Tibial artery (tissue), 4 donors: ENCODE measurements around the gene CADPS2.

Experiments
- DNase-seq, 2 donors: peaks; one replicate each; pipeline ENCODE4 v3.0.0-alpha.2; 2019
- H3K27ac ChIP-seq, 2 donors: fragments of 200-600 bp; sonication (generic) in 1 of 2; 1 replicate in 1 of 2; 2 replicates in 1 of 2; pipeline ENCODE4 v1.5.1; 2018 to 2019; ENCODE audit warnings: mild to moderate bottlenecking in 1 of 2
- H3K27me3 ChIP-seq, 2 donors: fragments of 200-600 bp; sonication (generic) in 1 of 2; one replicate each; pipeline versions ENCODE4 v1.5.1 to v1.6.0; 2016 to 2019
- H3K36me3 ChIP-seq, 3 donors: fragments of 200-600 bp; sonication (generic) in 2 of 3; one replicate each; pipeline ENCODE4 v1.5.1; 2016 to 2019; ENCODE audit warnings: mild to moderate bottlenecking in 2 of 3
- H3K4me1 ChIP-seq, 4 donors: fragments of 200-600 bp; sonication (generic) in 2 of 4; 1 replicate in 3 of 4; 2 replicates in 1 of 4; pipeline ENCODE4 v1.5.1; 2016 to 2019
- H3K4me3 ChIP-seq, 2 donors: fragments of 200-600 bp; sonication (generic) in 1 of 2; 1 replicate in 1 of 2; 2 replicates in 1 of 2; pipeline ENCODE4 v1.5.1; 2018 to 2019; ENCODE audit warnings: mild to moderate bottlenecking in 2 of 2
- H3K9me3 ChIP-seq, 3 donors: fragments of 200-600 bp; sonication (generic) in 1 of 3; one replicate each; pipeline ENCODE4 v1.5.1; 2016 to 2019
- CTCF ChIP-seq, 2 experiments: fragments of 200-600 bp in 1 of 2; fragments of 450-650 bp in 1 of 2; IDR thresholded peaks; one replicate each; pipeline ENCODE4 v1.5.1; 2017 to 2019; ENCODE audit warnings: antibody characterized with exemption in 2 of 2, mild to moderate bottlenecking in 1 of 2, moderate library complexity in 1 of 2
- intact Hi-C: fragments of 100-400 bp; cut with DNase I; formaldehyde crosslinking; loops from one replicate; pipeline ENCODE4 v1.15.0; 2023; ENCODE audit warnings: low total_unique reads

CADPS2 gene

GRCh38 chr7:122412441-122412840, 473.8 kb downstream of the CADPS2 start:
- intact Hi-C loops: no loop called here
- Histone ChIP-seq H3K9me3 (no peaks in the 10 kb centered on the region), H3K27ac (no peak overlapping the region), H3K27me3 (no peaks in the 10 kb centered on the region), H3K4me3 (no peak overlapping the region), H3K36me3 (no peaks in the 10 kb centered on the region), H3K4me1 (peaks cover 0 to 7% (median 0%) of the 10 kb centered on the region in 4 donors)
- DNase-seq: no peak
- no peak for TF ChIP-seq CTCF (IDR thresholded peaks at IDR 0.05)

GRCh38 chr7:122407195-122407594, 479.1 kb downstream of the CADPS2 start:
- H3K27ac ChIP-seq: no peak overlapping the region
- no peak for DNase-seq
- TF ChIP-seq CTCF (IDR thresholded peaks at IDR 0.05): no peak
- peaks cover 0 to 13% (median 8%) of the 10 kb centered on the region in 3 donors for H3K36me3 ChIP-seq
- H3K9me3 ChIP-seq: no peaks in the 10 kb centered on the region
- no peak overlapping the region for H3K4me3 ChIP-seq
- no peaks in the 10 kb centered on the region for H3K27me3 ChIP-seq
- intact Hi-C loops: no loop called here
- no peaks in the 10 kb centered on the region for H3K4me1 ChIP-seq

- no peak for DNase-seq
- H3K4me3 ChIP-seq: no peak overlapping the region
- H3K36me3 ChIP-seq: peaks cover 0 to 18% (median 8%) of the 10 kb centered on the region in 3 donors
- no peak for TF ChIP-seq CTCF (IDR thresholded peaks at IDR 0.05)
- H3K9me3 ChIP-seq: no peaks in the 10 kb centered on the region
- no peak overlapping the region for H3K27ac ChIP-seq
- intact Hi-C loops: no loop called here
- no peaks in the 10 kb centered on the region for H3K27me3 ChIP-seq
- no peaks in the 10 kb centered on the region for H3K4me1 ChIP-seq
These were observed 483.1 kb downstream of the CADPS2 start for GRCh38 chr7:122403113-122403512.

GRCh38 chr7:122402235-122402634, 484.0 kb downstream of the CADPS2 start:
- no peak for DNase-seq
- intact Hi-C loops: no loop called here
- Histone ChIP-seq H3K27me3 (no peaks in the 10 kb centered on the region), H3K27ac (no peak overlapping the region), H3K4me1 (no peaks in the 10 kb centered on the region), H3K9me3 (no peaks in the 10 kb centered on the region), H3K4me3 (no peak overlapping the region), H3K36me3 (peaks cover 0 to 18% (median 8%) of the 10 kb centered on the region in 3 donors)
- no peak for TF ChIP-seq CTCF (IDR thresholded peaks at IDR 0.05)

GRCh38 chr7:122397381-122397780, 488.9 kb downstream of the CADPS2 start:
- DNase-seq: no peak
- Histone ChIP-seq H3K9me3 (no peaks in the 10 kb centered on the region), H3K27ac (no peak overlapping the region), H3K4me1 (no peaks in the 10 kb centered on the region), H3K27me3 (no peaks in the 10 kb centered on the region), H3K36me3 (peaks cover 0 to 5% (median 0%) of the 10 kb centered on the region in 3 donors), H3K4me3 (no peak overlapping the region)
- no peak for TF ChIP-seq CTCF (IDR thresholded peaks at IDR 0.05)
- intact Hi-C loops: no loop called here

GRCh38 chr7:122394512-122394911, 491.7 kb downstream of the CADPS2 start:
- Histone ChIP-seq H3K9me3 (no peaks in the 10 kb centered on the region), H3K27ac (no peak overlapping the region), H3K4me1 (no peaks in the 10 kb centered on the region), H3K27me3 (no peaks in the 10 kb centered on the region), H3K36me3 (no peaks in the 10 kb centered on the region), H3K4me3 (no peak overlapping the region)
- TF ChIP-seq CTCF (IDR thresholded peaks at IDR 0.05): no peak
- intact Hi-C loops: no loop called here
- DNase-seq: no peak
